ENCODE data around the gene TIAM1.

DNA sequence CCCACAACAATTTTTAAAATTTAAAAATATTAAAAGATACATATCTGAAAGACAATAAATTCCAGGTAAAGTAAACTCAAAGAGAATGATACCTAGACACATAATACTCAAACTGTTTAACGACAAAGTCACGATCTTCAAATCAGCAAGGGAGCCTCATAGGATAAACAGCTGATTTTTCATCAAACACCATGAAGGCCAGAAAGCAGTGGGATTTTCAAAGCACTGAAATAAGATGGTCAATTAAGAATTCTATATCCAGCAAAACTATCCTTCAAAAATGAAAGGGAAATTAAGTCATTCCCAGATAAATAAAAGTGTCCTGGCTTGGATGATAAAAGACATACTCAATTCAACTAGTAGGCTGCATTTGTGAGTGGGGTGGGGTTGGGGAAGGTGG is 100.5 kb downstream of the TIAM1 start:
- TF ChIP-seq, protein P1, sequence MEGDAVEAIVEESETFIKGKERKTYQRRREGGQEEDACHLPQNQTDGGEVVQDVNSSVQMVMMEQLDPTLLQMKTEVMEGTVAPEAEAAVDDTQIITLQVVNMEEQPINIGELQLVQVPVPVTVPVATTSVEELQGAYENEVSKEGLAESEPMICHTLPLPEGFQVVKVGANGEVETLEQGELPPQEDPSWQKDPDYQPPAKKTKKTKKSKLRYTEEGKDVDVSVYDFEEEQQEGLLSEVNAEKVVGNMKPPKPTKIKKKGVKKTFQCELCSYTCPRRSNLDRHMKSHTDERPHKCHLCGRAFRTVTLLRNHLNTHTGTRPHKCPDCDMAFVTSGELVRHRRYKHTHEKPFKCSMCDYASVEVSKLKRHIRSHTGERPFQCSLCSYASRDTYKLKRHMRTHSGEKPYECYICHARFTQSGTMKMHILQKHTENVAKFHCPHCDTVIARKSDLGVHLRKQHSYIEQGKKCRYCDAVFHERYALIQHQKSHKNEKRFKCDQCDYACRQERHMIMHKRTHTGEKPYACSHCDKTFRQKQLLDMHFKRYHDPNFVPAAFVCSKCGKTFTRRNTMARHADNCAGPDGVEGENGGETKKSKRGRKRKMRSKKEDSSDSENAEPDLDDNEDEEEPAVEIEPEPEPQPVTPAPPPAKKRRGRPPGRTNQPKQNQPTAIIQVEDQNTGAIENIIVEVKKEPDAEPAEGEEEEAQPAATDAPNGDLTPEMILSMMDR (IDR thresholded peaks at IDR 0.05; ENCODE audit: low read depth, low read length, poor library complexity, severe bottlenecking), result no peak
- TF ChIP-seq EZH2phosphoT487 (IDR thresholded peaks at IDR 0.05; ENCODE audit: borderline replicate concordance, low read length), result no peak

All from DOHH2 (cell line).